ENCODE data around the gene PLS3.
"Not testable (repeated sequence)": the region's sequence is repeated elsewhere in the genome, so short reads cannot be mapped to it uniquely, and the experiment has no call there.

PLS3 gene

GRCh38 chrX:115560978-115561604, at the start of gene PLS3:
Gene PLS3, plus strand, starts transcription at chrX:115561174. Its CDS starts 49,077 bp downstream, at chrX:115610251.
- DNase-seq = peak; percentile 23

GRCh38 chrX:115518113-115518512, 42.9 kb upstream of the PLS3 start:
- DNase-seq = no peak

GRCh38 chrX:115521741-115522140, 39.2 kb upstream of the PLS3 start:
- DNase-seq = no peak

GRCh38 chrX:115522952-115523351, 38.0 kb upstream of the PLS3 start:
- DNase-seq = no peak

GRCh38 chrX:115525486-115525885, 35.5 kb upstream of the PLS3 start:
- DNase-seq = no peak

GRCh38 chrX:115531818-115532403, 29.1 kb upstream of the PLS3 start:
- no peak for DNase-seq

GRCh38 chrX:115533485-115533884, 27.5 kb upstream of the PLS3 start:
- DNase-seq = no peak

GRCh38 chrX:115534383-115534782, 26.6 kb upstream of the PLS3 start:
- DNase-seq = no peak

GRCh38 chrX:115535421-115535820, 25.6 kb upstream of the PLS3 start:
- no peak for DNase-seq

GRCh38 chrX:115535844-115536243, 25.1 kb upstream of the PLS3 start:
- DNase-seq = no peak

GRCh38 chrX:115539841-115540240, 21.1 kb upstream of the PLS3 start:
- DNase-seq = no peak

- not testable (repeated sequence) for DNase-seq
Observed at GRCh38 chrX:115541045-115541444, 19.9 kb upstream of the PLS3 start.

- DNase-seq = no peak
Observed at GRCh38 chrX:115547448-115547847, 13.5 kb upstream of the PLS3 start.

GRCh38 chrX:115549008-115549407, 12.0 kb upstream of the PLS3 start:
- DNase-seq = no peak

- DNase-seq = no peak
Observed at GRCh38 chrX:115553171-115553570, 7.8 kb upstream of the PLS3 start.

- DNase-seq = no peak
Observed at GRCh38 chrX:115559672-115560071, 1.3 kb upstream of the PLS3 start.

- DNase-seq = no peak
Observed at GRCh38 chrX:115560211-115560977, 580 bp upstream of the PLS3 start.

GRCh38 chrX:115561605-115562479, 868 bp downstream of the PLS3 start:
- no peak for DNase-seq

GRCh38 chrX:115562480-115562847, 1.5 kb downstream of the PLS3 start:
- no peak for DNase-seq

GRCh38 chrX:115563633-115564162, 2.7 kb downstream of the PLS3 start:
- no peak for DNase-seq

GRCh38 chrX:115564243-115564642, 3.3 kb downstream of the PLS3 start:
- no peak for DNase-seq

GRCh38 chrX:115565888-115566287, 4.9 kb downstream of the PLS3 start:
- DNase-seq = no peak

GRCh38 chrX:115571712-115572111, 10.7 kb downstream of the PLS3 start:
- no peak for DNase-seq
